DMS153 (cell line): ENCODE measurements around the gene PCDHB6.
"Not testable (repeated sequence)": the region's sequence is repeated elsewhere in the genome, so short reads cannot be mapped to it uniquely, and the experiment has no call there.

Experiments
- DNase-seq: peaks from one replicate; lab custom pipeline; 2025; lab: John Stamatoyannopoulos, UW

PCDHB6 gene

GRCh38 chr5:141172381-141173204, 22.7 kb downstream of the PCDHB6 start, which contains the start of gene PCDHB7:
Gene PCDHB7 (plus strand): TSS chr5:141172644. CDS start chr5:141172836, 192 bp downstream.
- DNase-seq, result no peak

GRCh38 chr5:141174291-141175104, 24.6 kb downstream of the PCDHB6 start:
- not testable (repeated sequence) for DNase-seq

- DNase-seq, result no peak
Measured at GRCh38 chr5:141175933-141176332, 26.1 kb downstream of the PCDHB6 start.

GRCh38 chr5:141177577-141178191, 27.8 kb downstream of the PCDHB6 start, which contains the start of gene PCDHB8:
Gene PCDHB8 (plus strand): TSS chr5:141177790. CDS start chr5:141178035, 245 bp downstream.
- DNase-seq, result peak; percentile 18

GRCh38 chr5:141179371-141179770, 29.5 kb downstream of the PCDHB6 start:
- not testable (repeated sequence) for DNase-seq

- DNase-seq, result not testable (repeated sequence)
Measured at GRCh38 chr5:141179876-141180275, 30.0 kb downstream of the PCDHB6 start.

- DNase-seq, result no peak
Measured at GRCh38 chr5:141180313-141180712, 30.5 kb downstream of the PCDHB6 start.

- no peak for DNase-seq
Measured at GRCh38 chr5:141182248-141182647, 32.4 kb downstream of the PCDHB6 start, which contains the start of gene PCDHB16. Gene PCDHB16 (plus strand): TSS chr5:141182387. CDS start chr5:141182560, 173 bp downstream.

- DNase-seq, result not testable (repeated sequence)
Measured at GRCh38 chr5:141184117-141184855, 34.4 kb downstream of the PCDHB6 start.

- DNase-seq, result no peak
Measured at GRCh38 chr5:141186897-141187512, 37.1 kb downstream of the PCDHB6 start, which contains the start of gene PCDHB9. Gene PCDHB9 (plus strand): TSS chr5:141187161. CDS start chr5:141187319, 158 bp downstream.

- not testable (repeated sequence) for DNase-seq
Measured at GRCh38 chr5:141188682-141189081, 38.8 kb downstream of the PCDHB6 start.

- not testable (repeated sequence) for DNase-seq
Measured at GRCh38 chr5:141189131-141189530, 39.3 kb downstream of the PCDHB6 start.

GRCh38 chr5:141192110-141192725, 42.4 kb downstream of the PCDHB6 start, which contains the start of gene PCDHB10:
Gene PCDHB10 (plus strand): TSS chr5:141192353. CDS start chr5:141192553, 200 bp downstream.
- no peak for DNase-seq

GRCh38 chr5:141194332-141194731, 44.5 kb downstream of the PCDHB6 start:
- DNase-seq, result not testable (repeated sequence)

GRCh38 chr5:141196363-141196762, 46.5 kb downstream of the PCDHB6 start:
- DNase-seq, result no peak

- no peak for DNase-seq
Measured at GRCh38 chr5:141199359-141200235, 49.7 kb downstream of the PCDHB6 start, which contains the start of gene PCDHB11. Gene PCDHB11 (plus strand): TSS chr5:141199627. CDS start chr5:141199775, 148 bp downstream.

GRCh38 chr5:141201126-141201525, 51.3 kb downstream of the PCDHB6 start:
- DNase-seq, result not testable (repeated sequence)

GRCh38 chr5:141201646-141202045, 51.8 kb downstream of the PCDHB6 start:
- not testable (repeated sequence) for DNase-seq
